ENCODE data around the gene FAM13A.
"Not testable (repeated sequence)": the region's sequence is repeated elsewhere in the genome, so short reads cannot be mapped to it uniquely, and the experiment has no call there.

Gene FAM13A

DNA sequence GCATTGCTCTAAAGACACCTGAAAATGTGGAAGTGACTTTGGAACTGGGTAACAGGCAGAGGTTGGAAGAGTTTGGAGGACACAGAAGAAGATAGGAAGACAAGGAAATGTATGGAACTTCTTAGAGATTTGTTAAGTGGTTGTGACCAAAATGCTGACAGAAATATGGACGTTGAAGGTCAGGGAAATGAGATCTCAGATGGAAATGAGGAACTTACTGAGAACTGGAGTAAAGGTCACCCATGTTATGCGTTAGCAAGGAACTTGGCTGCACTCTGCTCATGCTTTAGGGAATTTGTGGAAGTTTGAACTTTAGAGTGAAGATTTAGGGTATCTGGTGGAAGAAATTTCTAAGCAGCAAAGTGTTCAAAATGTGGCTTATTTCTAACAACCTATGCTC, 99.4 kb downstream of the FAM13A start:
- DNase-seq (ENCODE audit: low read depth) = no peak

DNA sequence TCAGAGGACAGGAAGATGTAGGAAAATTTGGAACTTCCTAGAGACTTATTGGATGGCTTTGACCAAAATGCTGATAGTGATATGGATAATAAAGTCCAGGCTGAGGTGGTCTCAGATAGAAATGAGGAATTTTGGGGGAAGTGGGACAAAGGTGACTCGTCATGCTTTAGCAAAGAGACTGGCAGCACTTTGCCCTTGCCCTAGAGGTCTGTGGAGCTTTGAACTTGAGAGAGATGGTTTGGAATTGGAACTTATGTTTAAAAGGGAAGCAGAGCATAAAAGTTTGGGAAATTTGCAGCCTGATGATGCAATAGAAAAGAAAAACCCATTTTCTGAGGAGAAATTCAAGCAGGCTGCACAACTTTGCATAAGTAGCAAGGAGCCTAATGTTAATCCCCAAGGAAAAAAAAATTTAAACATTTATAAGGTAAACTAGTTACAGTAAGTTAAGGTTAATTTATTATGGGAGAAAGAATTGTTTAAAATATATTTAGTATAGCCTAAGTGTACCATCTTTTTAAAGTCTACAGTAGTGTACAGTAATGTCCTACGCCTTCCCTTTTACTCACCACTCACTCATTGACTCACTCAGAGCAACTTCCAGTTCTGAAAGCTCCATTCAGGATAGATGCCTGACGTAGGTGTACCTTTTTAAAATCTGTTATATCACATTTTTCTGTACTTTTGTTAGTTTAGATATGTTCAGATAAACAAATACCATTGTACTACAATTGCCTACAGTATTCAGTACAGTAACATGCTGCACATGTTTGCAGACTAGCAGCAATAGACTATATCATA, 101.2 kb downstream of the FAM13A start:
- DNase-seq (ENCODE audit: low read depth) = no peak

DNA sequence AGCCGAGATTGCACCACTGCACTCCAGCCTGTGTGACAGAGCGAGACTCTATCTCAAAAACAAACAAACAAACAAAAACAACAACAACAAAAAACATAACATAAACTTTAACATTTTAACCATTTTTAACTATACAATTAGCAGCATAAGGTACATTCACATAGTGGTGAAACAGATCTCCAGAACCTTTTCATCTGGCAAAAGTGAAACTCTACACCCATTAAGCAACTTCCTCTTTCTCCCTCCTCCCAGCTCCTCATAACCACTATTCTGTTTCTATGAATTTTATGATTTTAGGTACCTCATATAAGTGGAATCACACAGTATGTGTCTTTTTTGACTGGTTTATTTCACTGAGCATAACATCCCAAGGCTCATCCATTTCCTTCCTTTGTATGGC, 103.6 kb downstream of the FAM13A start:
- DNase-seq (ENCODE audit: low read depth) = no peak

DNA sequence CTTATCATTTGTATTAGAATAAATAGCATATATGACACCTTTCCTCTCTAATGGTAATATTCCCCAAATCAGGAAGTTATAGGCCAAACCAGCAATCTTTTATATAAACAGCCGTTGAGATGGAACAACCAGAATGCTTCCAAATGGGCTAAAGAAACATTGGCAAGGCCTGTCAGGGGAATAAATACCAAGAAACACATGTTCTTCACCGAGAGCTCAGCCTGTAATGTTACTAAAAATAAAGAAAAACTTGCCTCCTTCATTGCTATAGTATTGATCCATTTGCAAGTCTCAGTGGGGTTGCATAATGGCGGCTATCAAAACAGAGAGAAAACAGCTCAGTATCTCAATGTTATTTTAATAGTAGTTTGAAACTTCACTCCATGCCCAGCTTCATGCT, 104.9 kb downstream of the FAM13A start:
- DNase-seq (ENCODE audit: low read depth) = no peak

DNA sequence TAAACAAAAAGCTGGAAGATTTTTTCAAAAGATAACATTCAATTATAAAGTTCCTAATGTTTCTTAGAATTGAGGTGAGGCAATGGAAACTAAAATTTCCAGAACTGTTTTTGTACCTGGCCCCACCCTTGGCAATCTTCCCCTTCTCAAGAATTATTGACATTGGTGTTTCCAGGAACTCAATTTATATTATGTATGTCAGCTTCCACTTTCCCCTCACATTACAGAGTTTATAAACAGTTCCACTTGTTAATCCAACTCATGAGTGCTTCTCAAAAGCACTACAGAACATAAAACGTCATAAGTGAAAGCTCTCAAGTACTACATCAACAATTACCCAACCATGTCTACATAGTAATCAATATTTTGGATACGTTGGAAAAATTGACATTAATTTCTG, 107.4 kb downstream of the FAM13A start:
- DNase-seq (ENCODE audit: low read depth) = no peak

DNA sequence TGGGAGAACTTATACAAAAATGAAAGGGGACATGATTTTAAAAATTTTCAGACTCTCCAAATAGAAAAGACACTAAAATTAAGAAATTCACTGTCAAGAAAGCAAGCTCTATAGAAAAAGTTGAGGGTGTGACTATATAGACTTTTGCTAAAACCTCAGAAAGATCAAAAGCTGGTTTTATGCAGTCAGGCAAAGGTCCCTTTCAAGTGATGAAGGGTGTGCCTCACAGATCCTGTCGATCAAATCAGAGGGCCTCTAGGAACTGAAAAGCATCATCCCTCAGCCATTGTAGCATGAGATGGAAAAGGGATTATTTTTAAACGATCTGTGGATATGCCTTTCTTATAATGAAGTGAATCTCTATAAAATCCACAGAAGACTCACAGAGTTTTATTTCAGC, 116.5 kb downstream of the FAM13A start:
- no peak for DNase-seq (ENCODE audit: low read depth)

DNA sequence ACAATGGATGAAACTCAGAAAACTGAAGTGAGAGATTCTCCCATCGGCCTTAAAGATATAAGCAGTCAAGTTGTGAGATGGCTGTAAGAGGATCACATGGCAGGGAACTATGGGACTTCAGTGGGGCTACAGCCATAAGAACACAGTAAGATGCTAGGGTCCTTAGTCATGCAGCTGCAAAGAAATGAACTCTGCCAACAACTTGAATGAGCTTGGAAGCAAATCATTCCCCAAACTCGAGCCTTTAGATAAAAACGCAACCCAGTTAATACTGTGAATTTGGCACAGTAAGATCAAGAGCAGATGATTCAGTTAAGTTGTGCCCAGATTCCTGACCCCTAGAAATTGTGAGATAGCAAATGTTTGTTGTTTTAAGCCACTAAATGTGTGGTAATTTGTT, 117.3 kb downstream of the FAM13A start:
- no peak for DNase-seq (ENCODE audit: low read depth)

DNA sequence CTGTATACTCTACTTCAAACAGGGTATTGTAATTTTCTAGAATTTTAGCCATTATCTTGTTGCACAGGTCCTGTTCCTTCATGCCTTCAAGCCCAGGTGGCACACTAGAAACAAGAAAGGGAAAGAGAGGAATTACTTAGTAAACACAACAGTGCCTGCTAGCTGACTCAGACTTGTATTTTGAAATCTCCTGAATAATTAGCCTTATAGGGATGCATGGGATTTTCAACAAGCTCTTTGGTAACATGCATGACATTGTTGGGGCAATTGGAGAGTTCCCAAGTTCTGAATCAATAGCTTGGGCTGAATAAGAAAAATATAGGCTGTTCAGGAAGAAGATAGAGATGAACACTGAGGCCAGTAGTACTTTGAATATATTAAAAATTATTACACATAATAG, 118.8 kb downstream of the FAM13A start:
- no peak for DNase-seq (ENCODE audit: low read depth)

DNA sequence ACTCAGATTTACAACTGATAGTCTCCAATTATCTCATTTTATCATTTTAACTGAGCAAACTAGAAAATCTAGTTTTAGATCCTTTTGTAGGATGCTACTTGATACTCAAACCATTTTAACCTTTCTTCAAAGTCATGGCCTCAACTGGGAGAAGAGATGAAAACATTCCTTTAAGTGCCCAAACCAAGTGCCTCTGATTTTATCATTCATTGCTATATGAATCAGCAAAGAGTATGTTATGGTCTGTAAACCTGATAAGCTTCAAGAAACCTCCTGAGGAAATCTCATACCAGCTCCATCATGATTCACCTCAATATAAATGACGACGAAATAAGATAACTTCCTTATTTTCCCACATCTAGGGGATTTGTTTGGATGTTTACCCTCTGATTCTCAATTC, 119.9 kb downstream of the FAM13A start:
- no peak for DNase-seq (ENCODE audit: low read depth)

DNA sequence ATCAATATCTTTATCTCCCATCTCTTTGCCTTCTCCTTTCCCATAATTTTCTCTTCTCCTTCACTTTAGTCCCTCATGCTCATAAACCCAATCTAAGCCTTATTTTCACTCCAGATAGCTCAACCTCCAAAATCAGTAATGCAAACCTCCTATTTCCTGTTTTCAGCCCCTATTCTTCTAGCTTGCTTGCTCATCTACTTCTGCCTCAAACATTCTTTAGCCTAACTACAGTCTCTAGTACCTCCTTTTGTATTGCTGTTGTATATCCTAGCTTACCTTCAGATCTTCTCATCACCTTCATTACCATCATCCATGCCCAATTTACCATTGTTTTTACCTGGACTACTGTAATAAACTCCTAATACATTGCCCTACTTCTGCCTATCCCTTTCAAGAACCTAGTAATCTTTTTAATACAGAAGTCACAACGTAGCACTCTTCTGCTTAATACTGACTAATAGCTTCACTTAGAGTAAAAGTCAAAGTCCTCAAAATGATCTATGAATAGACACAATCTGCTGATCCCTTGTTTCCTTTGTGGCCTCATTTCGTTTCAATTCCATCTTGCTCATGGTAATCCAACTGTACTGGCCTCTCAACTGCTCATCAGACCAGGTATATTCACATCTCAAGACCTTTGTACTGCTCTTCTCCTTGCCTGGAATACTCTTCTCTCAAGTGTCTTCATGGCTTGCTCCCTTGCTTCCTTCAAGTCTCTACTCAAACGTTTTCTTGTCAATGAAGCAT, 123.4 kb downstream of the FAM13A start:
- no peak for DNase-seq (ENCODE audit: low read depth)

DNA sequence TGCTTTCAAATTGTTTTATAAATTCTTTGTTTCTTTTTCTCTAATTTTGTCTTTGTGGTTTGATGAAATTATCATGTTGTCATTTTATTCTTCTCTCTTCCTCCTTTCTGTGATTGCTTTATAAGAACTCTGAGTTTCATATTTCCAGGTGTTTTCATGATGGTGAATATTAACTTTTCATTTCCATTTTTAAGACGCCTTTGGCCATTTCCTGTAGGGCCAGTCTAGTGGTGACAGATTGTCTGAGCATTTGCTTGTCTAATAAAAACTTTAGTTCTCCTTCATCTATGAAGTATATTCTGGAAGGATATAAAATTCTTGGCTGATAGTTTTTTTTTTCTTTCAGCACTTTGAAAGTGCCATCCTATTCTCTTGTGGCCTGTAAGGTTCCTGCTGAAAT, 128.1 kb downstream of the FAM13A start:
- DNase-seq (ENCODE audit: low read depth) = no peak

DNA sequence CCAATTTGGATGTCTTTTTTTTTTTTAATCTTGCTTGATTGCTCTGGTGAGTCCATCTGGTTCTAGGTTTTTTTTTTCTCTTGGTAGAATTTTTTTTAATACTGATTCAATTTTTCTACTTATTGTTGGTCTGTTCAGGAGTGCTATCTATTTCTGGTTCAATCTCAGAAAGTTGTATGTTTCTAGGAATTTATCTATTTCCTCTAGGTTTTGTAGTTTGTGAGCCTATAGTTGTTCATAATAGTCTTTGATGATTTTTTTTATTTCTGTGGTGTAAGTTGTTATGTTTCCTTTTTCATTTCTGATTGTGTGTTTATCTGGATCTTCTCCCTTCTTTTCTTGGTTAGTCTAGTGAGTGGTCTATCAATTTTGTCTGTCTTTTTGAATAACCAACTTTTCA, 129.6 kb downstream of the FAM13A start:
- DNase-seq (ENCODE audit: low read depth) = no peak

DNA sequence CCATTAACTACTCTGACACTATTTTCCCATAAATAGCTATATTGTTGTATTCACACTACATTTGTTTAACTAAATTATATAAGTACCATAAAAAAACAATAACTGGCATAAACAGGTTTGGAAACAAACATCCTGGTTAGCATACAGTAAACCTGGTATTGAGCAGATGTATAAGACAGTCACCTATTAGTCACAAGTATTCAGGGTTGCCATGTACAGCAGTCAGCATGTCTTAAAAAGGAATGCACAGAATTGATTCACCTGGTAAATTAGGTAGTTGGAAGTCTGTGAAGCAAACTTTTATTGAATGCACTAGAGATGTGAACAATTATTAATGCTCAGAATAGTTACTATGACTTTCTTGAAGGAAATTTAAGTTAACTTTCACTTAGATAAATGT, 137.9 kb downstream of the FAM13A start:
- DNase-seq (ENCODE audit: low read depth) = no peak

DNA sequence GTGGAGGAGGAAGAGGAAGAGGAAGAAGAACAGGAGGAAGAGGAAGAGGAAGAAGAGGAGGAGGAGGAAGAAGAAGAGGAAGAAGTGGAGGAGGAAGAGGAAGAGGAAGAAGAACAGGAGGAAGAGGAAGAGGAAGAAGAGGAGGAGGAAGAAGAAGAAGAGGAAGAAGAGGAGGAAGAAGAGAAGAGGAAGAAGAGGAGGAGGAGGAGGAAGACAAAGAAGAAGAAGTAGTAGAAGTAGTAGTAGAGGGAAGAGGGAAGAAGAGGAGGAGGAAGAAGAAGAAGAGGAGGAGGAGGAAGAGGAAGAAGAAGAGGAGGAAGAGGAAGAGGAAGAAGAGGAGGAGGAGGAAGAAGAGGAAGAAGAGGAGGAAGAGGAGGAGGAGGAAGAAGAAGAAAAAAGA, 143.8 kb downstream of the FAM13A start:
- DNase-seq (ENCODE audit: low read depth) = not testable (repeated sequence)

DNA sequence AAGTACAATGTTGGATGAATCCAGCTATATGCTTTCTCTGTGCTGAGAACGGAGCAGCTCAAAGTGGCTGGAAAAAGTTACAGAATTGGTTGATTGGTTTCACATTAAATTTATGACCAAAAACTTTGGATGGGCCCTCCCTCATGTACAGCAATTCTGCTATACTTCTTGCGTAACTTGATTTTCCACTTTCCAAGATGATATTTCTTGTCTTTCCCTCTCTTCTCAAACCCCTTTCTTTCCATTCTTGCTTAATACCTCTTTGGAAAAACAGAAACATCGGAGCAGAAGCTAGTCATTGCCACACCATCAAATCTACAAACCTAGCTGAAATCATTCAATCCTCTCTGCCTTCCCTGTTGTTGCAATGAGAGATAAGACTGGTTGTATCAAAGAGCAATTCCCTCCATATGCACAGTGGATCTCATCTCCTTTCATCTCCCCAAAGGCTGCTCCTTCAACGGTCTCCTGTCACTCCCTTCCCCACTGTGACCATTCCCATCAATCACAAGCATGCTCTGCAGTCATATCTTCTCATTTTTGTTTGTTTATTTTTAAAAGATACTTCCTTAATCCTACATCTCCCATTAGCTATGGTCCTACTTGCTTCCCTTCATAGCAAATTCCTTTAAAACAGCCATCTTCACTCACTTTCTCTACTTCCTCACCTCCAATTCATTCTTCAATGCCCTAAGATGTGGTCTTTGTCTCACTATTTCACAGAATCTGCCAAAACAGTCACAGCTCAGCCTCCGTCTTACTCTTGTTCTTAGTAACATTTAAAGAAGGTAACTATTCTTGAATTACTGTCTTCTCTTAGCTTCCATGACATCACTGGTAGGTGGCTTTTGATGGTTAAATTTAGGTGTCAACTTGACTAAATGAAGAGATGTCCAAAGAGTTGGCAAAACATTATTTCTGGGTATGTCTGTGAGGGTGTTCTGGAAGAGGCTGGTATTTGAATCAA, 145.5 kb downstream of the FAM13A start:
- no peak for DNase-seq (ENCODE audit: low read depth)

DNA sequence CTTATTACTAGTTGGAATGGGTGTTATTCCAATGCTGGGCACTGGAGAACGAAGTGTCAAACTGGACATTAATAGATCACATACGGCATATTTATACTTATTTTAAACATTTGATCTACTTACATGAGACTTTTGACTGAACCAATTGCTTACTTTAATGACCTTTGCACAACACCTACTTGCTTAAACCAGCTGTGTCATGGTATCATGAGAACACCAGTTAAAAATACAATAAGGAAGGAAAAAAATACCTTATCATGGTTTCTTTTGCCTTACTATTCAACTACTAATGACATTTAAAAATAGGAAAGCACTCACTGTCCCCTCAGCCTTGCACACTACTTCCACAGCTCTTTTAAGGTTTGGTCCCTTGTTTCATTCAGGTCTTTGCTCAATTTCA, 146.9 kb downstream of the FAM13A start:
- DNase-seq (ENCODE audit: low read depth) = no peak

DNA sequence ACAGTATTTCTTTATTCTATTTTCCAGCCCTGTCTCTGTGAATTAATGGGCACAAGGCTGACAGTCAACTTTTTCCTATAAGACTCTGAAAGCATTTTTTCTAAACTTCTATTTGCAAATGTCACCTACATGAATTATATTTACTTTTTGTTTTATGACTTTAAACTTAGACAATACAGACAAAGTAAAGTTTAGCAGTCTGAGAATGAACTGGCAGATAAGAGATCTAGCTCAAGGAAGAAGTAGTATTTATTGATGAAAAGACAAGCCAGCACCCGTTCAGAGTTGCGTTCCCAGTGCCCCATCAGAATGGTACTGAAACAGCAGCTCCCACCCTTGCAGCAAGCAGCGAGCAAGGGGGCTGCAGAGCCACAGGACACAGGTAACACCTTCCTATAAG, 148.5 kb downstream of the FAM13A start:
- DNase-seq (ENCODE audit: low read depth) = no peak

DNA sequence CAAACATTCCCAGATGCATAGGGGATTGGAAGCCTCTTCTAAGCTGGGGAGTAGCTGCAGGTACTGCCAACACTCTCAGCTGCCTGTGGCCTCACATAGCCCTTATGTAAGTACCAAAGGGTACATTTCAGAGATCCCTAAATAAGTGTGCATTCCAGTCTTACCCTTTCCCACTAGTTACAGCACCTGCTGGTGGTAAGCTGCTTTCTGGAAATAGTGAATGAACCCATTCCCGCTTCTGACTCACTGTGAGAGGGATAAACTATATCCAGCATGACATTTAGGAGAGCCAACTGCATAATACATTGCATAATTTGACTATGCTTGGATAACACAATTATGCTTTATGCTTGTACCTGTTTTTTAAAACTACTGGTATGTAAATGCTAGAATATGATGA, 149.0 kb downstream of the FAM13A start:
- DNase-seq (ENCODE audit: low read depth) = no peak

DNA sequence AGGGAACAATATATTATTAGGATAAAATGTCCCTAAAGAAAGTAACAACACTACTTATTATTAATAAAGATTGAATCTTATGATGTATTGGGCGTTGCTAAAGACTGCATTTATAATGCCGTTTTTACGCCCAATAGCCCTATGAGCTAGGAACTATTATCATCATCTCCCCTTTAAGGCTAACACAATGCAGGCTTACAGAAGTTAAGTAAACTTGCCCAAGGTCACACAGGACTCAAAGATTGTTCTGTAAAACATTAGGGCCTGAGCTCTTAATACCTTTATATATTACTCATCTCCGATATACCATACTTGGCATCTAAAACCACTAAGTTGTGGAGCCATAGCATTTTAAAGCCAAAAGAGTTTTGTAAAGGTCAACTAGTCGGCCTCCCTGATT, 149.5 kb downstream of the FAM13A start:
- DNase-seq (ENCODE audit: low read depth) = no peak

DNA sequence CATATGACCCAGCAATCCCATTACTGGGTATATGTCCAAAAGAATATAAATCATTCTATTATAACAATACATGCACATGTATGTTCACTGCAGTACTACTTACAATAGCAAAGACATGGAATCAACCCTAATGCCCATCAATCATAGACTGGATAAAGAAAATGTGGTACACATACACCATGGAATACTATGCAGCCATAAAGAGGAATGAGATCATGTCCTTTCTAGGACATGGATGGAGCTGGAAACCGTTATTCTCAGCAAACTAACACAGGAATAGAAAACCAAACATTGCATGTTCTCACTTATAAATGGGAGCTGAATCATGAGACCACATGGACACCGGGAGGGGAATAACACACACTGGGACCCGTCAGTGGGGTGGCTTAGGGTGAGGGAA, 152.7 kb downstream of the FAM13A start:
- not testable (repeated sequence) for DNase-seq (ENCODE audit: low read depth)

DNA sequence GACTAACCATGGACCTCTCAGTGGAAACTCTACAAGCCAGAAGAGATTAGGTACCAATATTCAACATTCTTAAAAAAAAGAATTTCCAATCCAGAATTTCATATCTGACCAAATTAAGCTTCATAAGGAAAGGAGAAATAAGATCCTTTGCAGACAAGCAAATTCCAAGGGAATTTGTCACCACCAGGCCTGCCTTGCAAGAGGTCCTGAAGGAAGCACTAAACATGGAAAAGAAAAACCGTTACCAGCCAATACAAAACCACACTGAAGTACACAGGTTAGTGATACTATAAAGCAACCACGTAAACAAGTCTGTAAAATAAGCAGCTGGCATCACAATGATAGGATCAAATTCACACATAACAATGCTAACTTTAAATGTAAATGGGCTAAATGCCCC, 156.6 kb downstream of the FAM13A start:
- DNase-seq (ENCODE audit: low read depth) = no peak

DNA sequence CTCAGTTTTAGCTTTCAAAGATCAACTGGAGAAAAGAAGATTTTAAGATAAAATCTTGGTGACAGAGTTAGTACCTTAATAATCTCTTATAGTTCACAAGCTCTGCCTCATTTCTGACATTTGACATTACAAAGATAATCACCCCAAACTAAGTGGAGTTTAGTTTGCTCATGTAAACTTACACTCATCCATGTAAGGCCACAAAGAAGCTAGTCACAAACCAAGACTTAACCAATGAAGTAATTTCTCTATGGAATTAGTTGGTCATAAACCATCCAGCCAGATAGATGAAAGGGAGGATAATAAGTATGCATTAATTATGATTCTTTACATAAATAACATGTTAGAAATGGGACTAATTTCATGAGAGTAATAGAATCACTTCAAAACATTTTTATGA, 159.2 kb downstream of the FAM13A start:
- no peak for DNase-seq (ENCODE audit: low read depth)

DNA sequence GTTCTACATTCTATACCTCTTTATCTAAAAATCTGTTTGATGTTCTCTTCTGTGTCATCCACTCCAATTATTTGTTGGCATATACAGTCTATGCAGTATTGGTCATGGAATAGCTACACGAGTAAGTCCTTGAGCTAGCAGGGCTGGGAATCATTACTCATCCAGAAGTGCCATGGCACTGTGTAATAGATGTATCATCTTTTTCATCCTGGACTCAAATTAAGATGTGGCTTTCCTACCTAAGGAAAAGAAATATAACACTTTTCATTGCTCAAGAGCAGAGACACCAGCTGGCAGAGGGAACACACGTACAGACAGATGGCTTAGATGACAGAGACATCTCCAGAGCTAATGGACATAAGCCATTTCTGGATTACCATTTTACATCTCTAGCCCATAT, 159.8 kb downstream of the FAM13A start:
- no peak for DNase-seq (ENCODE audit: low read depth)
